HG03175 (cell line): ENCODE measurements around the gene GCAT.
"Not testable (repeated sequence)": the region's sequence is repeated elsewhere in the genome, so short reads cannot be mapped to it uniquely, and the experiment has no call there.

Experiments
- ATAC-seq: cut with Tn5 transposase; IDR thresholded peaks from one replicate; pipeline ENCODE4 v1.9.1; 2021; ENCODE audit warnings: mild to moderate bottlenecking, moderate library complexity; ENCODE audit not compliant: unreplicated experiment

GCAT gene

GRCh38 chr22:37781434-37782059 lies 26.2 kb upstream of the GCAT start:
- ATAC-seq: no peak

DNA sequence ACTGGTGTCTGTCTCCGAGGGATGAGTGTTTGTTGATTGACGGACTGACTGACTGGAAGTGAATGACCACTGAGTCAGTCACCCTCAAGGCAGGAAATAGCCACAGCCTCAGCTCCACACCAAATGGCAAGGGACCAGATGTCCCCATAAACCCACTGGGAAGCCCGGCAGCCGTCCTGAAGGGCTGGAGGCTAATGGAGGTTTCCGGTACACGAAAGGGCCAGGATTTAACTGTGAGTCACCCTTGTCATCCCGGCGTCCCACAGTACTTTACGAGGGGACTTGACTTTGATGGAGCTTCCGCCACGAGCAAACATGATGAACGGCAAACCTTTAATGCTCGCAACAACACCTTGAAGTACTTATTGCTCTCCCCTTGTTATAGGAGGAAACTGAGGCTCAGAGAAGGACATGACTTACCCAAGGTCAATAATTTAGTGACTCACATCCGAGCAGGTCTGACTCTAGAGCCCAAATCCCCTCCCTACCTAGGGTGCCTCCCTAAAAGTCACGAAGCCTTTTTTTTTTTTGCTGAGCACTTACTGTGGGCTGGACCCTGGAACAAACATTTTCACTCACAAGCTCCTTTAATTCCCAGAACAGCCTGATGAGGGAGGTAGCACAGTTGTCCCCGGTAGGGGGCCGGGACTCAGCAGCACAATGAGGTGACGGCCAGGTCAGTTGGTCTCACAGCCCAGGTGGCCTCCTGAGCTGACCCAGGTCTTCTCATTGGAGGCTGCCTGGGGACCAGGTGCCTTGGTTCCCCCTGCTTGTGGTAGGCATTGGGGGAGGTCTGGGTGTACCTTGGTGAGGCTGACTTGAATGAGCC lies 25.2 kb upstream of the GCAT start:
- no peak for ATAC-seq

GRCh38 chr22:37784829-37785495 lies 22.8 kb upstream of the GCAT start:
- ATAC-seq: no peak

DNA sequence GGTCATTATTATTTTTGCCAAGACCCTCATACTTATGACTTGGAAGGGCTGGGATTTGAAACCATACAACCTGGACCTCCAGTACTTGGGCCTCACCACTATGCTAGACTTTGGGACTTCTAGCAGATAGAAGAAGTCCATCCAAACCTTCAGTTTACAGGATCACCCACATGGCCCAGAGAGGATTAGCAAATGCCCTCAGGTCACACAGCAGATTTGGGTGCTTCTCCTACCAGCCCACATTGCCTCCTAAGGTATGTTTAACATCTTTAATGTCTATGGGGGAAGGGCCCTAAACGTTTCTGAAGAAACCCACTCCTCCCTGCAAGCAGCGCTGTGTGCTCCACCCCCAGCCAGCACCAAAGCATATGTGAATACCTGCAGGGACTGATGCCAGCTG lies 17.5 kb upstream of the GCAT start:
- ATAC-seq: no peak

DNA sequence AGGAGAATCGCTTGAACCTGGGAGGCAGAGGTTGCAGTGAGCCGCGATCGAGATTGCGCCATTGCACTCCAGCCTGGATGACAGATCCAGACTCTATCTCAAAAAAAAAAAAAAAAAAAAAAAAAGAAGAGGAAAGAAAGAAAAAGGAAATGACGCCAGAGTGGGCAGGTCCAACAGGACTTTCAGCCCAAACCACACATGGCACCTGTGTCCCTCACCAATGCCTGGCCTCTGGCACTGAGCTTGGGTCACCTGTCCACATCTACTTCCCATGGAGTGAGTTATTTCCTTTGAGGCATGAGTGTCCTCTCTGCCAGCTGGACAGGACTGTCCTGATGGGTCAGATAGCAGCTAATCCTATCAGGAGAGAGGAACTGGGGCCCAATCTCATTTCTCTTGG lies 15.2 kb upstream of the GCAT start:
- no peak for ATAC-seq

DNA sequence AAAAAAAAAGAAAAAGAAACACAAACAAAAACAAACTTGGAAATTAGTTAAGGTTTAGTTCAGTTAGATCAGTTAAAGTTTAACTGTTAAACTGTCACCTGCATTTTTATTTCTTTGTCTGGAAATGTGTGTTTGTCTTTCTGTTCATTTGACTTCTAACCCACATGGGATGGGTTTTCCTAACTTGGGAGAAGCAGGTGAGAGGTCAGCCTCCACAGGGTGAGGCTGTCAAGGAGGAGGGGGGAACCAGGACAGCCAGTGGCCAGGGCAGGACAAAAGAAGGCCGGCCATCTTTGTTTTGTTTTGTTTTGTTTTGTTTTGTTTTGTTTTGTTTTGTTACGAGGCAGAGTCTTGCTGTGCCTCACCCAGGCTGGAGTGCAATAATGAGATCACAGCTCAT lies 13.4 kb upstream of the GCAT start:
- no peak for ATAC-seq

DNA sequence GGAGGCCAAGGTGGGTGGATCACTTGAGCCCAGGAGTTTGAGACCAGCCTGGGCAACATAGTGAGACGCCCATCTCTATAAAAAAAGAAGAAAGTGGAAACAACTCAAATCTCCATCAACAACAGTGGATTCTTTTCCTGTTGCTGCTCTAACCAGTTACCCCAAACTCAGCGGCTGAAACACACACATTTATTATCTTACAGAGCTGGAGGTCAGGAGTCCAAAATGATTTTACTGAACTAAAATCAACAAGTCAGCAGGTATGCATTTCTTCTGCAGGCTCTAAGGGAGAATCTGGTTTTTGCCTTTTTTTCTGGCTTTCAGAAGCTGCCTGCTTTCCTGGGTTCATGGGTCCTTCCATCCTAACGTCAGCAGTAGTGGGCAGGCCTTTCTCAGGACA lies 11.7 kb upstream of the GCAT start:
- no peak for ATAC-seq

DNA sequence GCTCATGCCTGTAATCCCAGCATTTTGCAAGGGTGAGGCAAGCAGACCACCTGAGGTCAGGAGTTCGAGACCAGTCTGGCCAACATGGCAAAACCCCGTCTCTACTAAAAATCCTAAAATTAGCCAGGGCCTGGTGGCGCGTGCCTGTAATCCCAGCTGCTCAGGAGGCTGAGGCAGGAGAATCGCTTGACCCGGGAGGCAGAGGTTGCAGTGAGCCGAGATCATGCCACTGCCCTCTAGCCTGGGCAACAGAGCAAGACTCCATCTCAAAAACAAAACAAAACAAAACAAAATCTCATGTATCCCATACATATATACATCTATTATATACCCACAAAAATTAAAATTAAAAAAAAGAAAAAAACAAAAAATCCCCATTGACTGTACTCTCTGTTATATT lies 10.5 kb upstream of the GCAT start:
- not testable (repeated sequence) for ATAC-seq

- ATAC-seq: no peak
Observed at GRCh38 chr22:37797874-37798500, 9.7 kb upstream of the GCAT start.

- not testable (repeated sequence) for ATAC-seq
Observed at GRCh38 chr22:37799979-37800378, 7.8 kb upstream of the GCAT start.

- no peak for ATAC-seq
Observed at GRCh38 chr22:37801946-37802309, 5.8 kb upstream of the GCAT start.

DNA sequence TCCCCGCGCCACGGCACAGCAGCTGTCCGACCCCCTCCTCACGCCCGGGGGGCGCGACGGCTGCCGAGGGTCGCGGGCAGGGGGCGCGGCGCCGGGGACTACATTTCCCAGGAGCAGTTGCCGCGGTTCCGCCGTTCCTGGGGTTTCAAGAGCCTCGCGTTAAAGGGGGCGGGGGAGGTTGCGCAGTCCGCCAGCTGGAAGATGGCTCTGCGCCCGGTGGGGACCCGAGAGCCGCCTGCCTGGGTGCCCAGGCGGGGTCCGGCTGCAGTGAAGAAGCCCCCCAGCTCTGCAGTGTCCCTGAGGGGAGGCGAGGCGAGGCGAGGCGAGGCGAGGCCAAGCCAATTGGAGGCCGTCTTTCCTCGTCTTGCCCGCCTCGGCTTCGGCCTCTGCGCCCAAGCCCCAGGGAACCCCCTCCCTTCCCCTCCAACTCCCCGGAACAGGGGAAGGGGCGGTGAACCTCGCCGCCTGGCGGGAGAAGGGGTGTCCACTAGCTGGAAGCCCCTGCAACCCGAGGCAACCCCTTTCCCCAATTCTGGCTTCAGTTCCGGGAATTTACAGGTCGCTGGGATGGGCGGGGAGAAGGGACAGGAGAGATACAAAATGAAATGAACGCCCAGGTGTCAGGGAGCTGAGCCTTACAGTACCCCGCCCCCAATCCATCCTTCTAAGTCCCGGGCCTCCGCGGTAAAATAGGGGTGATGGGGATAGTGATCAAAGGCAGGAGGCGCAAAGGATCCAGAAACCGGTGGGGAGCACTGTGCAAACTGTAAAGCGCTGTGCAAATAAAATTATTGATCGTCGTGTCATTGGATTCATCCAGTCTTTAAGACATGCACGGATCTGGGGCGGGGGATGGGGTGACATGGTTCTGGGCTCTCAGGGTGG lies 5.2 kb upstream of the GCAT start:
- ATAC-seq: no peak

DNA sequence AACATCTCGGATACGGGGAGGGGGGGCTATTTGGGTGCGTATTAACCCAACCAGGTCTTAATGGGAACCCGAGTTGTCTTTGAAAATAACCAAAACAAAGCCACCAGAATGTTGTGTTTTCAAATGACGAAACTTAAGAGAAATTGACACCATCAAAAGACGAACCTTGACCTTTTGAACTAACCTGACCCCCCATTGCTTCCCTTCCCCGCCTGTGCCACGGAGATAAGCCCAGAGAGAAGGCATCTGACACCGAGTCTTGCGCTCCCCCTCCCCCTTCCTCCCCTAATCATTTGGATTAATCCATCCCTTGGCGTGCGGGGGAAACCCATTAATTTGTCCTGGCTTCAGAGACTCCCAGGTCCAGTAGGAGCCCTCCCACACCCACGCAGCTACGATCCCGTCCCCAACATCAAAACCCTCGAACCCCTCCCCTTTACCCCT lies 4.5 kb upstream of the GCAT start:
- no peak for ATAC-seq

DNA sequence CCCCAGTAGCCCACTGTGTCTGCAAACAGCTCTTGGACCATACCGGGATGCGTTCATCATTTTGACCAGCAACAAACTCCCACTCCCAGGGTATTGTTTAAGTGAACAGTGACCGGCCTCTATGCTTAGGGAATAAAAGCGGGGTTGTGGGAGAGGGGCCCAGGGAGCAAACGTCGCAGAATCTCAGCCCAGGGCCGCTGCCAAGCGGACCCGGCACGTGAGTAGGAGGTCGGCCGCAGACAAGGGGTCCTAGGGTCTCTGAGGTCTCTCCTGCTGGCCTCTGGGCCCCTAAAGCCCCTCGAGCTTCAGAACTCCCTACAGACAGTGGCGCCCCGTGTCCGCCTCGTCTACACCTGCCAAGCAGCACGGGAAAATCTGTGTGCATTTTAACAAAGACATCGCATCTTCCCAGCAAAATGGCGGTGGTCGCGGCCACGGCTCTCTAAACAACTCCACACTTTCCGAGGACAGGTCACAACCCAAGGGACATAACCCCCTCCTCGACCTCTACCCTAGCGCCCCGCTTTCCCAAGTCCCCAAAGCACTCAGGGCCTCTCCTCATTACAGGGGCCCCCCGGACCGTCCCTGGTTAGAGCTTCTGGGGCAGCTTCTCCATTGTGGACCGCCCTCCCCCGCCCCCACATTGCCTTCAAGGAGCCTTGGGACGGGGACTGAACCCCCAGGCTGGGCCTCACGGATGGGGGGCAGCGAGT lies 3.9 kb upstream of the GCAT start:
- no peak for ATAC-seq

GRCh38 chr22:37804352-37804880 lies 3.3 kb upstream of the GCAT start:
- ATAC-seq: no peak

- no peak for ATAC-seq
Observed at GRCh38 chr22:37804881-37805809, 2.6 kb upstream of the GCAT start.

DNA sequence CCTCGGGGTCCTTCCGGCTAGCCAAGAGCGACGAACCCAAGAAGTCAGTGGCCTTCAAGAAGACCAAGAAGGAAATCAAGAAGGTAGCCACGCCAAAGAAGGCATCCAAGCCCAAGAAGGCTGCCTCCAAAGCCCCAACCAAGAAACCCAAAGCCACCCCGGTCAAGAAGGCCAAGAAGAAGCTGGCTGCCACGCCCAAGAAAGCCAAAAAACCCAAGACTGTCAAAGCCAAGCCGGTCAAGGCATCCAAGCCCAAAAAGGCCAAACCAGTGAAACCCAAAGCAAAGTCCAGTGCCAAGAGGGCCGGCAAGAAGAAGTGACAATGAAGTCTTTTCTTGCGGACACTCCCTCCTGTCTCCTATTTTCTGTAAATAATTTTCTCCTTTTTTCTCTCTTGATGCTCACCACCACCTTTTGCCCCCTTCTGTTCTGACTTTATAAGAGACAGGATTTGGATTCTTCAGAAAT lies 1.9 kb upstream of the GCAT start:
- no peak for ATAC-seq
